Mesodermal cell (in vitro differentiated cells): ENCODE results near the gene PLAC1.

ENCODE experiments used
- H3K27ac ChIP-seq: 2 replicates; pipeline ENCODE4 v1.7.0; 2013; ENCODE audit warnings: mild to moderate bottlenecking, low read depth, low read length, moderate library complexity; ENCODE audit not compliant: severe bottlenecking
- H3K36me3 ChIP-seq: 2 replicates; pipeline ENCODE4 v1.7.1; 2013; ENCODE audit warnings: mild to moderate bottlenecking, low read length, moderate library complexity; ENCODE audit not compliant: control insufficient read depth, insufficient read depth
- H3K4me1 ChIP-seq: one replicate; pipeline ENCODE4 v1.7.1; 2013; ENCODE audit warnings: mild to moderate bottlenecking, low read length; ENCODE audit not compliant: insufficient read depth, control insufficient read depth, poor library complexity, severe bottlenecking
- H3K4me3 ChIP-seq: 2 replicates; pipeline ENCODE4 v1.7.0; 2013; ENCODE audit warnings: low read length, control low read depth, mild to moderate bottlenecking; ENCODE audit not compliant: insufficient read depth, poor library complexity, severe bottlenecking; ENCODE audit errors: extremely low read depth
- H3K9me3 ChIP-seq: 2 replicates; pipeline ENCODE4 v1.7.1; 2013; ENCODE audit warnings: mild to moderate bottlenecking, low read length, moderate library complexity; ENCODE audit not compliant: control insufficient read depth
- WGBS, 2 experiments: methylation state at CpG; one replicate each; pipeline ENCODE4 v1.1.5; 2013; ENCODE audit warnings: missing lambda C conversion rate in 2 of 2; ENCODE audit not compliant: insufficient coverage in 2 of 2; 5-methylcytosine and 5-hydroxymethylcytosine counted together

PLAC1 gene

GRCh38 chrX:134613396-134613795 lies 44.9 kb downstream of the PLAC1 start:
- H3K4me1 ChIP-seq, result no peaks in the 10 kb centered on the region
- no peaks in the 10 kb centered on the region for H3K36me3 ChIP-seq
- no peak overlapping the region for H3K27ac ChIP-seq
- 86 to 89% methylated on average over 2 of the region's 3 CpGs for WGBS, 2 experiments
- no peaks in the 10 kb centered on the region for H3K9me3 ChIP-seq
- H3K4me3 ChIP-seq, result no peak overlapping the region

- no peaks in the 10 kb centered on the region for H3K36me3 ChIP-seq
- WGBS, 2 experiments, result no CpG with 5 or more reads among the region's 1 CpG
- H3K4me3 ChIP-seq, result no peak overlapping the region
- no peak overlapping the region for H3K27ac ChIP-seq
- H3K4me1 ChIP-seq, result peaks cover 10% of the 10 kb centered on the region
- no peaks in the 10 kb centered on the region for H3K9me3 ChIP-seq
Measured at GRCh38 chrX:134608153-134608552, 50.1 kb downstream of the PLAC1 start.

GRCh38 chrX:134607523-134607922 lies 50.7 kb downstream of the PLAC1 start:
- Histone ChIP-seq H3K27ac (no peak overlapping the region), H3K4me1 (peaks cover 10% of the 10 kb centered on the region), H3K36me3 (no peaks in the 10 kb centered on the region), H3K4me3 (no peak overlapping the region), H3K9me3 (peaks cover 2% of the 10 kb centered on the region)
- 100% methylated on average over 2 of the region's 6 CpGs; no CpG with 5 or more reads in 1 of the 2 experiments for WGBS, 2 experiments

GRCh38 chrX:134604701-134605311 lies 53.5 kb downstream of the PLAC1 start:
- peak overlapping the region; percentile 94 for H3K27ac ChIP-seq
- H3K9me3 ChIP-seq, result peaks cover 7% of the 10 kb centered on the region
- 55% methylated on average over 2 of the region's 4 CpGs; no CpG with 5 or more reads in 1 of the 2 experiments for WGBS, 2 experiments
- peaks cover 10% of the 10 kb centered on the region for H3K4me1 ChIP-seq
- H3K4me3 ChIP-seq, result no peak overlapping the region
- no peaks in the 10 kb centered on the region for H3K36me3 ChIP-seq

GRCh38 chrX:134603806-134604700 lies 54.2 kb downstream of the PLAC1 start:
- Histone ChIP-seq H3K36me3 (no peaks in the 10 kb centered on the region), H3K27ac (peak overlapping the region; percentile 94), H3K4me1 (peaks cover 10% of the 10 kb centered on the region), H3K9me3 (peaks cover 7% of the 10 kb centered on the region), H3K4me3 (no peak overlapping the region)
- 100% methylated on average over 1 of the region's 3 CpGs; no CpG with 5 or more reads in 1 of the 2 experiments for WGBS, 2 experiments

GRCh38 chrX:134602410-134602809 lies 55.9 kb downstream of the PLAC1 start:
- no peak overlapping the region for H3K4me3 ChIP-seq
- H3K27ac ChIP-seq, result no peak overlapping the region
- peaks cover 7% of the 10 kb centered on the region for H3K9me3 ChIP-seq
- H3K4me1 ChIP-seq, result peaks cover 10% of the 10 kb centered on the region
- no peaks in the 10 kb centered on the region for H3K36me3 ChIP-seq

GRCh38 chrX:134601240-134601765 lies 57.0 kb downstream of the PLAC1 start:
- H3K4me3 ChIP-seq, result no peak overlapping the region
- no peaks in the 10 kb centered on the region for H3K36me3 ChIP-seq
- H3K4me1 ChIP-seq, result peaks cover 10% of the 10 kb centered on the region
- no peak overlapping the region for H3K27ac ChIP-seq
- WGBS, 2 experiments, result no CpG with 5 or more reads among the region's 1 CpG
- peaks cover 7% of the 10 kb centered on the region for H3K9me3 ChIP-seq

- Histone ChIP-seq H3K4me1 (peaks cover 10% of the 10 kb centered on the region), H3K36me3 (no peaks in the 10 kb centered on the region), H3K27ac (no peak overlapping the region), H3K4me3 (no peak overlapping the region), H3K9me3 (peaks cover 7% of the 10 kb centered on the region)
- WGBS, 2 experiments, result 60% methylated on average over 1 of the region's 2 CpGs; no CpG with 5 or more reads in 1 of the 2 experiments
Measured at GRCh38 chrX:134600714-134601113, 57.6 kb downstream of the PLAC1 start.

- 100% methylated on average over 1 to 2 of the region's 5 CpGs for WGBS, 2 experiments
- Histone ChIP-seq H3K36me3 (no peaks in the 10 kb centered on the region), H3K27ac (no peak overlapping the region), H3K4me1 (peaks cover 8% of the 10 kb centered on the region), H3K4me3 (no peak overlapping the region), H3K9me3 (peaks cover 7% of the 10 kb centered on the region)
Measured at GRCh38 chrX:134599184-134599914, 58.9 kb downstream of the PLAC1 start.

- Histone ChIP-seq H3K4me3 (no peak overlapping the region), H3K4me1 (no peaks in the 10 kb centered on the region), H3K27ac (no peak overlapping the region), H3K9me3 (no peaks in the 10 kb centered on the region), H3K36me3 (no peaks in the 10 kb centered on the region)
Measured at GRCh38 chrX:134592303-134592702, 66.0 kb downstream of the PLAC1 start.
